Activated CD4-positive, alpha-beta T cell treated with anti-CD3 and anti-CD28 coated beads for 48 hours (primary cell): Measurements from ENCODE around the gene VIPR1.
A peak's percentile ranks its signal among the peaks of the same experiment; 100 is the strongest.
"Not testable (repeated sequence)": the region's sequence is repeated elsewhere in the genome, so short reads cannot be mapped to it uniquely, and the experiment has no call there.

ENCODE experiments used
- DNase-seq: peaks from one replicate; pipeline ENCODE4 v3.0.0-alpha.2; 2020

Gene VIPR1

GRCh38 chr3:42535981-42536784, 33.7 kb downstream of the VIPR1 start:
- peak; percentile 63 for DNase-seq

- DNase-seq = no peak
Measured at GRCh38 chr3:42537350-42537749, 34.9 kb downstream of the VIPR1 start.

- peak; percentile 74 for DNase-seq
Measured at GRCh38 chr3:42539871-42540714, 37.6 kb downstream of the VIPR1 start.

- DNase-seq = no peak
Measured at GRCh38 chr3:42541079-42541478, 38.6 kb downstream of the VIPR1 start.

GRCh38 chr3:42544492-42545283, 42.2 kb downstream of the VIPR1 start:
- DNase-seq = no peak

GRCh38 chr3:42545284-42545900, 42.9 kb downstream of the VIPR1 start:
- no peak for DNase-seq

GRCh38 chr3:42546691-42547213, 44.3 kb downstream of the VIPR1 start:
- DNase-seq = no peak

- peak; percentile 75 for DNase-seq
Measured at GRCh38 chr3:42547401-42547945, 45.0 kb downstream of the VIPR1 start.

- DNase-seq = no peak
Measured at GRCh38 chr3:42549131-42549530, 46.7 kb downstream of the VIPR1 start.

- DNase-seq = no peak
Measured at GRCh38 chr3:42550250-42550649, 47.8 kb downstream of the VIPR1 start.

GRCh38 chr3:42552830-42553229, 50.4 kb downstream of the VIPR1 start:
- no peak for DNase-seq

GRCh38 chr3:42556089-42556632, 53.7 kb downstream of the VIPR1 start:
- DNase-seq = peak; percentile 32

- DNase-seq = not testable (repeated sequence)
Measured at GRCh38 chr3:42556817-42557216, 54.4 kb downstream of the VIPR1 start.

- DNase-seq = no peak
Measured at GRCh38 chr3:42557854-42558253, 55.4 kb downstream of the VIPR1 start.

GRCh38 chr3:42562047-42562907, 59.8 kb downstream of the VIPR1 start:
- no peak for DNase-seq

- no peak for DNase-seq
Measured at GRCh38 chr3:42569593-42570142, 67.2 kb downstream of the VIPR1 start.

- DNase-seq = peak; percentile 19
Measured at GRCh38 chr3:42572278-42572677, 69.8 kb downstream of the VIPR1 start.

GRCh38 chr3:42575137-42575741, 72.8 kb downstream of the VIPR1 start:
- no peak for DNase-seq

- DNase-seq = no peak
Measured at GRCh38 chr3:42578054-42578453, 75.6 kb downstream of the VIPR1 start.

- DNase-seq = not testable (repeated sequence)
Measured at GRCh38 chr3:42579346-42579745, 76.9 kb downstream of the VIPR1 start.
